OCI-LY7 (cell line): ENCODE data around the gene MXD1. TPM values are rescaled to one million over a fixed set of nuclear protein-coding genes. Genes with fewer than 3 reads are reported as not detected.

Source experiments
- BruUV-seq: library from RNA; stranded (reverse); fragments of 400-500 nt; replicated peaks from 2 replicates; lab custom pipeline; 2021; lab: Mats Ljungman, UMichigan
- CTCF ChIA-PET: fragments of 300-600 bp; sonication (Branson Sonifier 250); formaldehyde crosslinking; loops from one replicate; lab custom pipeline; 2022; ENCODE audit warnings: antibody characterized with exemption; ENCODE audit not compliant: unreplicated experiment; lab: Charles Lee
- POLR2A ChIA-PET: fragments of 300-600 bp; sonication (Branson Sonifier 250); formaldehyde crosslinking; loops from one replicate; lab custom pipeline; 2022; ENCODE audit warnings: antibody characterized with exemption; lab: Charles Lee
- DNase-seq: peaks from one replicate; pipeline ENCODE4 v3.0.0-alpha.2; 2015; ENCODE audit warnings: low spot score
- H2AFZ ChIP-seq: fragments of 200-600 bp; sonication (generic), shearing (Covaris generic); 2 replicates; pipeline ENCODE4 v1.6.1; 2014; ENCODE audit warnings: mild to moderate bottlenecking, antibody characterized with exemption, low read length, moderate library complexity
- H3K27ac ChIP-seq: fragments of 200-600 bp; sonication (generic); 2 replicates; pipeline ENCODE4 v1.5.1; 2014; ENCODE audit warnings: mixed run types, low read depth, mild to moderate bottlenecking, moderate library complexity, low read length, inconsistent platforms; ENCODE audit not compliant: poor library complexity, severe bottlenecking
- H3K36me3 ChIP-seq: fragments of 200-600 bp; sonication (generic); 2 replicates; pipeline ENCODE4 v1.6.1; 2014; ENCODE audit warnings: mild to moderate bottlenecking, antibody characterized with exemption, low read length, moderate library complexity, mixed read lengths; ENCODE audit not compliant: insufficient read depth
- H3K4me1 ChIP-seq: fragments of 200-600 bp; sonication (generic); 2 replicates; pipeline ENCODE4 v1.5.1; 2014; ENCODE audit warnings: mild to moderate bottlenecking, low read length; ENCODE audit not compliant: insufficient read depth, poor library complexity, severe bottlenecking
- H3K4me2 ChIP-seq: fragments of 200-600 bp; sonication (generic); 2 replicates; pipeline ENCODE4 v1.6.1; 2014; ENCODE audit warnings: mild to moderate bottlenecking, low read length
- H3K4me3 ChIP-seq: fragments of 200-600 bp; sonication (generic); 2 replicates; pipeline ENCODE4 v1.5.1; 2014; ENCODE audit warnings: mild to moderate bottlenecking, low read depth, low read length; ENCODE audit not compliant: poor library complexity, severe bottlenecking
- H3K79me2 ChIP-seq: fragments of 200-600 bp; sonication (generic); 2 replicates; pipeline ENCODE4 v1.6.1; 2016; ENCODE audit warnings: low read depth, mild to moderate bottlenecking, low read length, moderate library complexity, mixed read lengths; ENCODE audit not compliant: insufficient read depth
- H3K9me2 ChIP-seq: fragments of 200-600 bp; sonication (generic); 2 replicates; pipeline ENCODE4 v1.6.1; 2016; ENCODE audit warnings: mild to moderate bottlenecking, low read length, mixed read lengths; ENCODE audit not compliant: insufficient read depth
- H3K9me3 ChIP-seq: fragments of 200-600 bp; sonication (generic); 2 replicates; pipeline ENCODE4 v1.6.1; 2014; ENCODE audit warnings: mild to moderate bottlenecking, mixed run types, low read length, mixed read lengths
- H4K20me1 ChIP-seq: fragments of 200-600 bp; sonication (generic); 2 replicates; pipeline ENCODE4 v1.6.1; 2014; ENCODE audit warnings: mild to moderate bottlenecking, antibody characterized with exemption, low read length, moderate library complexity, mixed read lengths; ENCODE audit not compliant: insufficient read depth
- EZH2phosphoT487 ChIP-seq: fragments of 200-600 bp; sonication (generic); IDR thresholded peaks from 2 replicates; pipeline ENCODE4 v1.6.1; 2018; ENCODE audit warnings: low read depth, borderline replicate concordance, mild to moderate bottlenecking, mixed run types, antibody characterized with exemption, low read length, moderate library complexity, mixed read lengths
- intact Hi-C: fragments of 100-400 bp; cut with micrococcal nuclease; formaldehyde crosslinking; loops from one replicate; pipeline ENCODE4 v1.10.0; 2022; ENCODE audit not compliant: unreplicated experiment
- small RNA-seq: library from RNA; depleted of rRNA; stranded (forward); fragments of <200 nt; gene quantifications from one replicate; pipeline ENCODE3, GENCODE V24; 2014
- total RNA-seq, 2 experiments: library from RNA; depleted of rRNA in 1 of 2; stranded (reverse); fragments of >200 nt in 1 of 2; shearing (Covaris generic) in 1 of 2; gene quantifications; 2 replicates each; pipeline ENCODE4 v1.2.3, GENCODE V29; 2014 to 2022

MXD1 gene
- total RNA-seq, 2 experiments from 2014 or later: 2.2 to 2.9 TPM

- H4K20me1 ChIP-seq: no peaks in the 10 kb centered on the region
- H3K9me2 ChIP-seq: no peaks in the 10 kb centered on the region
- no peak for DNase-seq
- ChIA-PET CTCF (no interaction called here), POLR2A (interaction anchor here (0.5 to 1.2 kb wide), 3 partner anchors 147 to 241 kb away, joined by 3 read pairs; no protein-coding TSS in a partner anchor)
- H2AFZ ChIP-seq: no peak overlapping the region
- BruUV-seq: no TSS peak
- no peak overlapping the region for H3K4me3 ChIP-seq
- no peak overlapping the region for H3K4me2 ChIP-seq
- no peaks in the 10 kb centered on the region for H3K4me1 ChIP-seq
- intact Hi-C loops: no loop called here
- H3K27ac ChIP-seq: no peak overlapping the region
- H3K79me2 ChIP-seq: no peaks in the 10 kb centered on the region
- H3K9me3 ChIP-seq: no peaks in the 10 kb centered on the region
- TF ChIP-seq EZH2phosphoT487: no peak
- H3K36me3 ChIP-seq: no peaks in the 10 kb centered on the region
These were observed 74.7 kb downstream of the MXD1 start for GRCh38 chr2:69989441-69990105.

Small RNA genes within 50 kb of the gene (small RNA-seq; reads per million reads assigned to genes)
- gene RPL23AP92: not detected

Other genes with a start within 250 kb of the MXD1 start
- 0.38 and 0.72 TPM in 2 replicates for gene ANXA4, start 173.0 kb upstream of the MXD1 start, total RNA-seq (2014; rRNA removed; shearing (Covaris generic))
- gene ANXA4, start 173.0 kb upstream of the MXD1 start, total RNA-seq (2022): 3.5 and 3.6 TPM in 2 replicates
- 11.9 and 14.4 TPM in 2 replicates for gene GMCL1, start 85.4 kb upstream of the MXD1 start, total RNA-seq (2014; rRNA removed; shearing (Covaris generic))
- 25.9 and 28.2 TPM in 2 replicates for gene GMCL1, start 85.4 kb upstream of the MXD1 start, total RNA-seq (2022)
- gene SNRNP27, start 21.2 kb upstream of the MXD1 start, total RNA-seq (2014; rRNA removed; shearing (Covaris generic)): 42.2 and 61.9 TPM in 2 replicates
- 76.0 and 82.4 TPM in 2 replicates for gene SNRNP27, start 21.2 kb upstream of the MXD1 start, total RNA-seq (2022)
- gene ASPRV1, start 46.5 kb downstream of the MXD1 start, total RNA-seq (2014; rRNA removed; shearing (Covaris generic)): 0.88 and 1.4 TPM in 2 replicates
- 0.77 and 1.3 TPM in 2 replicates for gene ASPRV1, start 46.5 kb downstream of the MXD1 start, total RNA-seq (2022)
- gene PCBP1, start 172.4 kb downstream of the MXD1 start, total RNA-seq (2014; rRNA removed; shearing (Covaris generic)): 54.8 and 58.2 TPM in 2 replicates
- gene PCBP1, start 172.4 kb downstream of the MXD1 start, total RNA-seq (2022): 393 and 423 TPM in 2 replicates